HUES6 (cell line): ENCODE results near the gene KIRREL3.

Experiments used
- H3K27ac ChIP-seq: 2 replicates; pipeline ENCODE4 v1.7.0; 2013; ENCODE audit warnings: low read depth, mild to moderate bottlenecking, low read length, inconsistent platforms
- H3K27me3 ChIP-seq: 2 replicates; pipeline ENCODE4 v1.6.1; 2013; ENCODE audit warnings: low read length; ENCODE audit not compliant: control insufficient read depth, insufficient read depth
- H3K36me3 ChIP-seq: 2 replicates; pipeline ENCODE4 v1.6.1; 2013; ENCODE audit warnings: low read length; ENCODE audit not compliant: control insufficient read depth, insufficient read depth
- H3K4me1 ChIP-seq: 2 replicates; pipeline ENCODE4 v1.6.1; 2013; ENCODE audit warnings: low read length; ENCODE audit not compliant: control insufficient read depth, insufficient read depth
- H3K4me3 ChIP-seq: 2 replicates; pipeline ENCODE4 v1.5.1; 2013; ENCODE audit warnings: low read depth, low read length
- H3K9ac ChIP-seq: one replicate; pipeline ENCODE4 v1.6.1; 2013; ENCODE audit warnings: mild to moderate bottlenecking, low read length
- H3K9me3 ChIP-seq: 2 replicates; pipeline ENCODE4 v1.6.1; 2013; ENCODE audit warnings: low read depth, low read length; ENCODE audit not compliant: control insufficient read depth, insufficient read depth

The KIRREL3 gene

GRCh38 chr11:126421271-126421671 is 579.3 kb downstream of the KIRREL3 start:
- Histone ChIP-seq H3K27ac (no peak overlapping the region), H3K4me3 (no peak overlapping the region), H3K9ac (no peak overlapping the region), H3K27me3 (peaks cover 8% of the 10 kb centered on the region), H3K4me1 (peaks cover 6% of the 10 kb centered on the region), H3K9me3 (no peaks in the 10 kb centered on the region), H3K36me3 (no peaks in the 10 kb centered on the region)

GRCh38 chr11:126420698-126421256 is 579.8 kb downstream of the KIRREL3 start:
- Histone ChIP-seq H3K36me3 (no peaks in the 10 kb centered on the region), H3K27ac (no peak overlapping the region), H3K9ac (no peak overlapping the region), H3K27me3 (peaks cover 8% of the 10 kb centered on the region), H3K4me3 (no peak overlapping the region), H3K4me1 (peaks cover 9% of the 10 kb centered on the region), H3K9me3 (no peaks in the 10 kb centered on the region)

GRCh38 chr11:126419801-126420697 is 580.5 kb downstream of the KIRREL3 start:
- H3K27me3 ChIP-seq: peaks cover 8% of the 10 kb centered on the region
- no peaks in the 10 kb centered on the region for H3K36me3 ChIP-seq
- no peak overlapping the region for H3K4me3 ChIP-seq
- H3K9ac ChIP-seq: no peak overlapping the region
- no peaks in the 10 kb centered on the region for H3K9me3 ChIP-seq
- H3K4me1 ChIP-seq: peaks cover 9% of the 10 kb centered on the region
- H3K27ac ChIP-seq: no peak overlapping the region

- Histone ChIP-seq H3K27ac (no peak overlapping the region), H3K36me3 (no peaks in the 10 kb centered on the region)
These were observed 581.7 kb downstream of the KIRREL3 start for GRCh38 chr11:126418887-126419286.

GRCh38 chr11:126417091-126417862 is 583.3 kb downstream of the KIRREL3 start:
- Histone ChIP-seq H3K36me3 (0 out of 2 replicates have a peak, but pooled peaks cover 6% of the 10 kb centered on the region), H3K9me3 (no peaks in the 10 kb centered on the region), H3K4me3 (peak overlapping the region; percentile 60), H3K27me3 (peaks cover 8% of the 10 kb centered on the region), H3K27ac (no peak overlapping the region), H3K4me1 (peaks cover 9% of the 10 kb centered on the region), H3K9ac (no peak overlapping the region)

More at GRCh38 chr11:126418887-126419286, 581.7 kb downstream of the KIRREL3 start:
- Histone ChIP-seq H3K9me3 (no peaks in the 10 kb centered on the region), H3K9ac (no peak overlapping the region), H3K27me3 (peaks cover 8% of the 10 kb centered on the region), H3K4me3 (no peak overlapping the region), H3K4me1 (peaks cover 9% of the 10 kb centered on the region)

GRCh38 chr11:126416542-126417090 is 584.0 kb downstream of the KIRREL3 start:
- peaks cover 9% of the 10 kb centered on the region for H3K4me1 ChIP-seq
- peaks cover 8% of the 10 kb centered on the region for H3K27me3 ChIP-seq
- no peaks in the 10 kb centered on the region for H3K9me3 ChIP-seq
- H3K27ac ChIP-seq: no peak overlapping the region
- peak overlapping the region; percentile 60 for H3K4me3 ChIP-seq
- 0 out of 2 replicates have a peak, but pooled peaks cover 6% of the 10 kb centered on the region for H3K36me3 ChIP-seq
- H3K9ac ChIP-seq: peak overlapping the region; percentile 36

GRCh38 chr11:126415669-126416420 is 584.7 kb downstream of the KIRREL3 start:
- H3K4me3 ChIP-seq: 0 out of 2 replicates have a peak overlapping the region, but pooled peaks have one; percentile 60
- no peak overlapping the region for H3K27ac ChIP-seq
- no peaks in the 10 kb centered on the region for H3K9me3 ChIP-seq
- no peak overlapping the region for H3K9ac ChIP-seq
- H3K36me3 ChIP-seq: 0 out of 2 replicates have a peak, but pooled peaks cover 6% of the 10 kb centered on the region
- peaks cover 9% of the 10 kb centered on the region for H3K4me1 ChIP-seq
- peaks cover 8% of the 10 kb centered on the region for H3K27me3 ChIP-seq

- Histone ChIP-seq H3K36me3 (0 out of 2 replicates have a peak, but pooled peaks cover 6% of the 10 kb centered on the region), H3K27me3 (peaks cover 8% of the 10 kb centered on the region), H3K4me1 (peaks cover 9% of the 10 kb centered on the region), H3K27ac (no peak overlapping the region), H3K4me3 (no peak overlapping the region), H3K9me3 (no peaks in the 10 kb centered on the region), H3K9ac (no peak overlapping the region)
These were observed 585.4 kb downstream of the KIRREL3 start for GRCh38 chr11:126415128-126415527.

- Histone ChIP-seq H3K27me3 (peaks cover 8% of the 10 kb centered on the region), H3K4me3 (no peak overlapping the region), H3K27ac (no peak overlapping the region), H3K9me3 (no peaks in the 10 kb centered on the region), H3K9ac (no peak overlapping the region), H3K4me1 (peaks cover 9% of the 10 kb centered on the region), H3K36me3 (peaks cover 8% of the 10 kb centered on the region; the same call in 1 of the 2 replicates)
These were observed 586.0 kb downstream of the KIRREL3 start for GRCh38 chr11:126414615-126415014.

- no peak overlapping the region for H3K27ac ChIP-seq
- H3K27me3 ChIP-seq: peaks cover 8% of the 10 kb centered on the region
- no peak overlapping the region for H3K9ac ChIP-seq
- peaks cover 15% of the 10 kb centered on the region; the same call in 1 of the 2 replicates for H3K36me3 ChIP-seq
- H3K4me1 ChIP-seq: peaks cover 9% of the 10 kb centered on the region
- H3K9me3 ChIP-seq: no peaks in the 10 kb centered on the region
- no peak overlapping the region for H3K4me3 ChIP-seq
These were observed 586.6 kb downstream of the KIRREL3 start for GRCh38 chr11:126413843-126414405.
